RWPE2 (cell line): Measurements from ENCODE around the gene CUBN.

Source experiments
- ATAC-seq: fragments of 200-7000 bp; cut with Tn5 transposase; 3 replicates; pipeline ENCODE4 v1.9.1; 2021; ENCODE audit warnings: low read depth
- DNase-seq: peaks from one replicate; pipeline ENCODE4 v3.0.0-alpha.2; 2020; ENCODE audit warnings: low spot score
- H3K27ac ChIP-seq: fragments of 450-650 bp; 2 replicates; pipeline ENCODE4 v1.5.1; 2017; ENCODE audit warnings: mild to moderate bottlenecking; ENCODE audit not compliant: poor library complexity, severe bottlenecking
- H3K27me3 ChIP-seq: fragments of 250-450 bp; sonication (Bioruptor Pico); 2 replicates; pipeline ENCODE4 v1.5.1; 2021; ENCODE audit warnings: mild to moderate bottlenecking, moderate library complexity; ENCODE audit not compliant: insufficient read depth, poor library complexity, severe bottlenecking
- H3K36me3 ChIP-seq: fragments of 250-450 bp; sonication (Bioruptor Pico); 2 replicates; pipeline ENCODE4 v1.5.1; 2020; ENCODE audit warnings: low read depth, mild to moderate bottlenecking, moderate library complexity
- H3K4me1 ChIP-seq: fragments of 250-450 bp; sonication (Bioruptor Pico); 2 replicates; pipeline ENCODE4 v1.5.1; 2021; ENCODE audit warnings: mild to moderate bottlenecking, moderate library complexity; ENCODE audit not compliant: insufficient read depth, poor library complexity, severe bottlenecking
- H3K4me3 ChIP-seq: fragments of 250-450 bp; sonication (Bioruptor Pico); 2 replicates; pipeline ENCODE4 v1.5.1; 2021; ENCODE audit warnings: mild to moderate bottlenecking, moderate library complexity; ENCODE audit not compliant: severe bottlenecking
- H3K9me3 ChIP-seq: fragments of 250-450 bp; sonication (Bioruptor Pico); 2 replicates; pipeline ENCODE4 v1.5.1; 2021; ENCODE audit warnings: mild to moderate bottlenecking, moderate library complexity; ENCODE audit not compliant: severe bottlenecking
- CTCF ChIP-seq: fragments of 450-650 bp; IDR thresholded peaks from one replicate; pipeline ENCODE4 v1.5.1; 2017; ENCODE audit warnings: mild to moderate bottlenecking, moderate library complexity; ENCODE audit not compliant: poor library complexity, severe bottlenecking

CUBN gene

GRCh38 chr10:16822726-16823360 lies 306.8 kb downstream of the CUBN start:
- DNase-seq (no peak), ATAC-seq (no peak)
- Histone ChIP-seq H3K36me3 (no peaks in the 10 kb centered on the region), H3K27me3 (no peaks in the 10 kb centered on the region), H3K9me3 (no peaks in the 10 kb centered on the region), H3K27ac (no peak overlapping the region), H3K4me1 (peaks cover 6% of the 10 kb centered on the region), H3K4me3 (no peak overlapping the region)
- no peak for TF ChIP-seq CTCF

GRCh38 chr10:16822027-16822426 lies 307.6 kb downstream of the CUBN start:
- Histone ChIP-seq H3K27me3 (no peaks in the 10 kb centered on the region), H3K36me3 (no peaks in the 10 kb centered on the region)

GRCh38 chr10:16820421-16820820 lies 309.2 kb downstream of the CUBN start:
- peaks cover 11% of the 10 kb centered on the region for H3K4me1 ChIP-seq
- no peak for TF ChIP-seq CTCF
- H3K9me3 ChIP-seq, result no peaks in the 10 kb centered on the region
- H3K27ac ChIP-seq, result no peak overlapping the region
- no peak for DNase-seq
- no peaks in the 10 kb centered on the region for H3K36me3 ChIP-seq
- no peak overlapping the region for H3K4me3 ChIP-seq
- no peak for ATAC-seq
- H3K27me3 ChIP-seq, result no peaks in the 10 kb centered on the region

More at GRCh38 chr10:16822027-16822426, 307.6 kb downstream of the CUBN start:
- DNase-seq (no peak), ATAC-seq (no peak)
- no peaks in the 10 kb centered on the region for H3K9me3 ChIP-seq
- TF ChIP-seq CTCF, result no peak
- H3K4me3 ChIP-seq, result no peak overlapping the region
- H3K4me1 ChIP-seq, result peaks cover 6% of the 10 kb centered on the region
- H3K27ac ChIP-seq, result no peak overlapping the region

GRCh38 chr10:16820018-16820417 lies 309.6 kb downstream of the CUBN start:
- TF ChIP-seq CTCF, result no peak
- Histone ChIP-seq H3K4me1 (peaks cover 11% of the 10 kb centered on the region), H3K9me3 (no peaks in the 10 kb centered on the region), H3K36me3 (no peaks in the 10 kb centered on the region), H3K4me3 (no peak overlapping the region), H3K27ac (no peak overlapping the region), H3K27me3 (no peaks in the 10 kb centered on the region)
- no peak for DNase-seq
- no peak for ATAC-seq

GRCh38 chr10:16819436-16819835 lies 310.2 kb downstream of the CUBN start:
- no peaks in the 10 kb centered on the region for H3K9me3 ChIP-seq
- no peak for DNase-seq
- no peaks in the 10 kb centered on the region for H3K36me3 ChIP-seq
- TF ChIP-seq CTCF, result no peak
- no peak overlapping the region for H3K27ac ChIP-seq
- no peak for ATAC-seq
- no peaks in the 10 kb centered on the region for H3K27me3 ChIP-seq
- no peak overlapping the region for H3K4me3 ChIP-seq
- H3K4me1 ChIP-seq, result peaks cover 11% of the 10 kb centered on the region
